ENCODE data around the gene MED4. TPM values are rescaled to one million over a fixed set of nuclear protein-coding genes. Genes with fewer than 3 reads are reported as not detected.
"Not testable (repeated sequence)": the region's sequence is repeated elsewhere in the genome, so short reads cannot be mapped to it uniquely, and the experiment has no call there.

The MED4 gene
- total and polyA plus RNA-seq, 8 donors = 7.0 to 68.3 (median 37.9) TPM

DNA sequence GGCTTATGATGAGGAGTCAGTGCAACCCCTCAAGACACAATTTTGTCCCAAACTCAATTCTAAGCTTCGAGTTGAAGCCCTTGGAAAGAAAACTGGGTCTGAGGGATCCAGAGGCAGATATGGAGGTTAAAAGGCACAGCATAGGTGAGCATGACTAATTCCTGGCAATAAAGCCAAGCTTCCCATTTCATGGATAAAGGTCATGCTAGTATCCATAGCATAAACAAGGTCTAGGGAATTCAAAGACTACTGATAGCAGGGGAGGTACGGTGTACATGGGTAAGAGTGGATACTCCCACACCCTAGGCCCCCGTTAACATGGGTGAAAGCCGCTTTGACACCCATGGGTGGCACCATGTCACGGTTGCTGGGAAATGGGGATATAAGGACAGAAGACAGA is 24.0 kb downstream of the MED4 start:
- no peak for TF ChIP-seq POLR2AphosphoS5 (IDR thresholded peaks at IDR 0.05)
- TF ChIP-seq EP300 (IDR thresholded peaks at IDR 0.05) = no peak
- Histone ChIP-seq H3K9me3 (peaks cover 24 to 65% (median 38%) of the 10 kb centered on the region in 4 donors), H3K36me3 (peaks cover 41 to 100% (median 99%) of the 10 kb centered on the region in 4 donors), H3K4me3 (no peak overlapping the region), H3K27ac (no peak overlapping the region), H3K4me1 (no peaks in the 10 kb centered on the region), H3K27me3 (no peaks in the 10 kb centered on the region)
- intact Hi-C loops (cut with DNase I; ENCODE audit: low total_unique reads) = no loop called here
- 77 to 98% (median 83%) methylated on average over 5 of the region's 5 CpGs for WGBS, 5 donors
- no peak for DNase-seq

DNA sequence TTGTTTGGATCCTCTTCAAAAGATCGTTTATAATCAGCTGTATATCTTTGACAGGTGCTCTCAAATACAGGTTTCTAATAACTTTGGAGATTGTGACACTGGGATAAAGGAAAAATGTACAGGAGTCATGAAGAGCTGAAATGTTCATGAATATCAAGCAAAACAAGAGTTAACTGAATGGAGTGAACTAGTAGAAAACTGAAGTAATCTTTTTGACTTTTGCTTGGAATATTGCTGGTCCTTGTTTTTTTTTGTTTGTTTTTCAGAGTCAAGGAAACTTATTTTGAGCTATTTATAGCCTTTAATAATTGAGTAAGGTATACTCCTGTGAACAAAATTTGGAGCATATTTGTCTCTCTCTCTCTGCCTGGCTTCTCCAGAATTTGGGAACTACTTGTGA is 25.3 kb downstream of the MED4 start:
- no peak overlapping the region for H3K4me3 ChIP-seq
- no peak for DNase-seq
- peaks cover 43 to 100% (median 96%) of the 10 kb centered on the region in 4 donors for H3K36me3 ChIP-seq
- WGBS, 5 donors = 96 to 100% (median 97%) methylated on average over 1 of the region's 1 CpG
- intact Hi-C loops (cut with DNase I; ENCODE audit: low total_unique reads) = no loop called here
- TF ChIP-seq, protein P1, sequence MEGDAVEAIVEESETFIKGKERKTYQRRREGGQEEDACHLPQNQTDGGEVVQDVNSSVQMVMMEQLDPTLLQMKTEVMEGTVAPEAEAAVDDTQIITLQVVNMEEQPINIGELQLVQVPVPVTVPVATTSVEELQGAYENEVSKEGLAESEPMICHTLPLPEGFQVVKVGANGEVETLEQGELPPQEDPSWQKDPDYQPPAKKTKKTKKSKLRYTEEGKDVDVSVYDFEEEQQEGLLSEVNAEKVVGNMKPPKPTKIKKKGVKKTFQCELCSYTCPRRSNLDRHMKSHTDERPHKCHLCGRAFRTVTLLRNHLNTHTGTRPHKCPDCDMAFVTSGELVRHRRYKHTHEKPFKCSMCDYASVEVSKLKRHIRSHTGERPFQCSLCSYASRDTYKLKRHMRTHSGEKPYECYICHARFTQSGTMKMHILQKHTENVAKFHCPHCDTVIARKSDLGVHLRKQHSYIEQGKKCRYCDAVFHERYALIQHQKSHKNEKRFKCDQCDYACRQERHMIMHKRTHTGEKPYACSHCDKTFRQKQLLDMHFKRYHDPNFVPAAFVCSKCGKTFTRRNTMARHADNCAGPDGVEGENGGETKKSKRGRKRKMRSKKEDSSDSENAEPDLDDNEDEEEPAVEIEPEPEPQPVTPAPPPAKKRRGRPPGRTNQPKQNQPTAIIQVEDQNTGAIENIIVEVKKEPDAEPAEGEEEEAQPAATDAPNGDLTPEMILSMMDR (IDR thresholded peaks at IDR 0.05) = no peak
- TF ChIP-seq EP300 (IDR thresholded peaks at IDR 0.05) (no peak), POLR2A (IDR thresholded peaks at IDR 0.05) (no peak), POLR2AphosphoS5 (IDR thresholded peaks at IDR 0.05) (no peak)
- no peak overlapping the region for H3K27ac ChIP-seq
- no peaks in the 10 kb centered on the region for H3K4me1 ChIP-seq
- H3K27me3 ChIP-seq = no peaks in the 10 kb centered on the region
- H3K9me3 ChIP-seq = peaks cover 24 to 65% (median 38%) of the 10 kb centered on the region in 4 donors

DNA sequence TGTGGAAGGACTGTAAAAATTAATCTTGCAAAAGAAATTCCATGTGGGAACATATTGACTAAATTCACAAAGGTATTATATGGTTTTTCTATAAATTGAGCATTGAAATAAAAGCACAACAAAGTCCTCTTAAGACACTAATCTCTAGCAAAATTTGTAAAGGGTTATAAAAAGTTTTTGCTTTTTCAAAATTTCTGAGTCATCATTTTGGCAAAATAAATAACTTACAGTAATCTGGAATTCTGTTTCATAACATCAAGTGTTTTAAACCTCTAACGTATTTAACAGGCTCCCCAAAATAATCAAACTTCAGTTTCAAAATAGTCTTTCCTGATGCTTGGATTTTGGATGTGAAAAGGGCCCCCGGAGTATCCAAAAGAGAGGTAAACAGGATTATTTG is 26.0 kb downstream of the MED4 start:
- no peaks in the 10 kb centered on the region for H3K4me1 ChIP-seq
- H3K27me3 ChIP-seq = no peaks in the 10 kb centered on the region
- DNase-seq = no peak
- TF ChIP-seq, protein P1 (IDR thresholded peaks at IDR 0.05) = no peak
- no peak for TF ChIP-seq POLR2AphosphoS5 (IDR thresholded peaks at IDR 0.05)
- TF ChIP-seq EP300 (IDR thresholded peaks at IDR 0.05) = no peak
- TF ChIP-seq POLR2A (IDR thresholded peaks at IDR 0.05) = no peak
- no peak overlapping the region for H3K27ac ChIP-seq
- intact Hi-C loops (cut with DNase I; ENCODE audit: low total_unique reads) = no loop called here
- H3K9me3 ChIP-seq = peaks cover 24 to 65% (median 38%) of the 10 kb centered on the region in 4 donors
- H3K36me3 ChIP-seq = peaks cover 40 to 95% (median 90%) of the 10 kb centered on the region in 4 donors
- H3K4me3 ChIP-seq = no peak overlapping the region
- WGBS, 5 donors = 94 to 99% (median 97%) methylated on average over 2 of the region's 2 CpGs

- peaks cover 31 to 93% (median 82%) of the 10 kb centered on the region in 4 donors for H3K36me3 ChIP-seq
- H3K27me3 ChIP-seq = no peaks in the 10 kb centered on the region
- H3K4me1 ChIP-seq = no peaks in the 10 kb centered on the region
- intact Hi-C loops (cut with DNase I; ENCODE audit: low total_unique reads) = no loop called here
- no peak overlapping the region for H3K4me3 ChIP-seq
- peaks cover 24 to 59% (median 38%) of the 10 kb centered on the region in 4 donors for H3K9me3 ChIP-seq
- DNase-seq = no peak
- no peak for TF ChIP-seq POLR2AphosphoS5 (IDR thresholded peaks at IDR 0.05)
- no peak for TF ChIP-seq EP300 (IDR thresholded peaks at IDR 0.05)
- no peak for TF ChIP-seq POLR2A (IDR thresholded peaks at IDR 0.05)
- TF ChIP-seq, protein P1 (IDR thresholded peaks at IDR 0.05) = no peak
- no peak overlapping the region for H3K27ac ChIP-seq
Measured at GRCh38 chr13:48068036-48068435, 26.9 kb downstream of the MED4 start.

DNA sequence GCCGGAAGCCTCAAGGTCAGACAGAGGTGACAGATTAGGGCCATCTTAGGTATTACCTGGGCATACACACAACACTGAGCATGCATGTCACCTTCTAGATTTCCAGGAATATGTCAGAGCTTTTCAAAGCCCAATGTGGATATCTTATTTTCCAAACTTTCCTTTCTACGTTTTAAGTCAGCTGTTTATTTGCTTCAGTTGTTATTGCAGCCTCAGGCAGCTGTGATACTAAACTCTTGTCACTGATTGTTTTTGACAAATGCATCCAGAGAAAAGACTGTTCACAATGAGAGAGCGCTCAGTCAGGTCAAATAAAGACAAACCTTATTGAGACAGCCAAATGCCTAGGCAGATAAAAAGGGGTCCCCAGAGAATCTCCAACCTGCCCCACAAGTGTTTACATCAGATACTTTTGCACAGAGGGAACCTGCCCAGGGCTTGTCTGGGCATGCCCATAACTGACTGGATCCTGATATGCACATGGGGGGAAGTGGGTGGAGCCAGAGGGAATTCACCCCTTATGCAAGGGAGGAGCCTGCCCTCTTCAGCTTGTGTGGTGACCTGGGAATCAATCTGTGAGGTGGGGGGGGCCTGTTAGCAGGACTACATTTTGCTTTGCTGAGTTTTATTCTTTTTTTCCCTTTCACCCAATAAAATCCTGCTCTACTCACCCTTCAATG is 28.5 kb downstream of the MED4 start:
- H3K27ac ChIP-seq = no peak overlapping the region
- no peaks in the 10 kb centered on the region for H3K27me3 ChIP-seq
- TF ChIP-seq, protein P1 (IDR thresholded peaks at IDR 0.05) = no peak
- no peak for TF ChIP-seq EP300 (IDR thresholded peaks at IDR 0.05)
- no peak for TF ChIP-seq POLR2AphosphoS5 (IDR thresholded peaks at IDR 0.05)
- TF ChIP-seq POLR2A (IDR thresholded peaks at IDR 0.05) = no peak
- WGBS, 5 donors = 93 to 97% (median 97%) methylated on average over 3 of the region's 3 CpGs
- H3K9me3 ChIP-seq = peaks cover 12 to 48% (median 29%) of the 10 kb centered on the region in 4 donors
- intact Hi-C loops (cut with DNase I; ENCODE audit: low total_unique reads) = no loop called here
- DNase-seq = no peak
- no peaks in the 10 kb centered on the region for H3K4me1 ChIP-seq
- no peak overlapping the region for H3K4me3 ChIP-seq
- peaks cover 15 to 83% (median 68%) of the 10 kb centered on the region in 4 donors for H3K36me3 ChIP-seq

- intact Hi-C loops (cut with DNase I; ENCODE audit: low total_unique reads); H3K9me3 ChIP-seq; H3K4me3 ChIP-seq; H3K27ac ChIP-seq; H3K27me3 ChIP-seq; DNase-seq; H3K4me1 ChIP-seq: not testable (repeated sequence)
- WGBS, 5 donors = 54 to 74% (median 70%) methylated on average over 5 of the region's 5 CpGs
- H3K36me3 ChIP-seq = peaks cover 0 to 19% (median 8%) of the 10 kb centered on the region in 4 donors
Measured at GRCh38 chr13:48059951-48060350, 35.0 kb downstream of the MED4 start.

DNA sequence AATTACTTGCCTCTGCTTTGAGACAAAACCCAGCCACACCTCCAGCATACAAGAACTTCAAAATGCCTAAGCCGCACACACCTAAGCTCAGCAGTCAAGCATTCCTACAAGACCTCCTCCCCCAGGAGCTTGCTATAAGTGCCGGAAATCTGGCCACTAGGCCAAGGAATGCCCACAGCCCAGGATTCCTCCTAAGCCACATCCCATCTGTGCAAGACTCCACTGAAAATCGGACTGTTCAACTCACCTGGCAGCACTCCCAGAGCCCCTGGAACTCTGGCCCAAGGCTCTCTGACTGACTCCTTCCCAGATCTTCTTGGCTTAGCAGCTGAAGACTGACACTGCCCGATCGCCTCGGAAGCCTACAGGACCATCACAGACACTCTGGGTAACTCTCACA is 36.4 kb downstream of the MED4 start:
- H3K27ac ChIP-seq; DNase-seq; H3K4me3 ChIP-seq; H3K9me3 ChIP-seq; H3K4me1 ChIP-seq; intact Hi-C loops (cut with DNase I; ENCODE audit: low total_unique reads); H3K27me3 ChIP-seq: not testable (repeated sequence)
- peaks cover 0 to 19% (median 11%) of the 10 kb centered on the region in 4 donors for H3K36me3 ChIP-seq
- 95 to 98% (median 96%) methylated on average over 6 of the region's 6 CpGs for WGBS, 5 donors
